BE2C (cell line): ENCODE data around the gene CCDC124.
"Not testable (repeated sequence)": the region's sequence is repeated elsewhere in the genome, so short reads cannot be mapped to it uniquely, and the experiment has no call there.

Source experiments
- DNase-seq: peaks from one replicate; pipeline ENCODE4 v3.0.0-alpha.2; 2020
- H3K27me3 ChIP-seq: fragments of 250-450 bp; sonication (Bioruptor Pico); 2 replicates; pipeline ENCODE4 v1.5.1; 2020; ENCODE audit warnings: mild to moderate bottlenecking
- H3K36me3 ChIP-seq: fragments of 250-450 bp; sonication (Bioruptor Pico); 2 replicates; pipeline ENCODE4 v1.5.1; 2020; ENCODE audit warnings: mild to moderate bottlenecking
- H3K4me1 ChIP-seq: fragments of 250-450 bp; sonication (Bioruptor Pico); 2 replicates; pipeline ENCODE4 v1.5.1; 2020
- H3K4me3 ChIP-seq: 2 replicates; pipeline ENCODE4 v1.5.1; 2011; ENCODE audit warnings: low read depth, low read length
- H3K9me3 ChIP-seq: fragments of 250-450 bp; sonication (Bioruptor Pico); 2 replicates; pipeline ENCODE4 v1.5.1; 2020
- TF ChIP-seq, protein P1 (sequence below): IDR thresholded peaks from 2 replicates; pipeline ENCODE4 v1.5.1; 2012; ENCODE audit warnings: mild to moderate bottlenecking, low read depth, low read length

CCDC124 gene

DNA sequence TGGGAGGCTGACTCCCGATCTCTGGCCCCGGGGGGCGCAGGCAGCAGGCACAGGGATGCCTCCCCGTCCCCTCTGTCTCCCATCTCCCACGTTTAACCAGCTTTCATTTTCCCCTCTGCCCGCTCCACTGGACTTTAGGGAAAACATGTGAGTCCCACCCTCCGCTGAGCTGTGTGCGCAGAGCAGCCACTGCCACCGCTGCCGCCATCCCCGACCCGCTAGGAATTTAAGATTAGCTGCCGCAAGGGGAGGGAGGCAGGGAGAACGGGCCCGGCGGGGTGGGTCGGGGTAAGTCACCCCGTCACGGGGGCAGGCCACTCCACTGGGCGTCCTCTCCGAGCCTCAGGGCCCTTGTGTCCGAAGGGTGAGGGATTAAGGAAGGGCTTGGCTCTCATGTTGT is 49.6 kb downstream of the CCDC124 start:
- H3K9me3 ChIP-seq = no peaks in the 10 kb centered on the region
- H3K4me1 ChIP-seq = no peaks in the 10 kb centered on the region
- no peak overlapping the region for H3K4me3 ChIP-seq
- no peaks in the 10 kb centered on the region for H3K36me3 ChIP-seq
- no peak for DNase-seq
- no peaks in the 10 kb centered on the region for H3K27me3 ChIP-seq
- TF ChIP-seq, protein P1, sequence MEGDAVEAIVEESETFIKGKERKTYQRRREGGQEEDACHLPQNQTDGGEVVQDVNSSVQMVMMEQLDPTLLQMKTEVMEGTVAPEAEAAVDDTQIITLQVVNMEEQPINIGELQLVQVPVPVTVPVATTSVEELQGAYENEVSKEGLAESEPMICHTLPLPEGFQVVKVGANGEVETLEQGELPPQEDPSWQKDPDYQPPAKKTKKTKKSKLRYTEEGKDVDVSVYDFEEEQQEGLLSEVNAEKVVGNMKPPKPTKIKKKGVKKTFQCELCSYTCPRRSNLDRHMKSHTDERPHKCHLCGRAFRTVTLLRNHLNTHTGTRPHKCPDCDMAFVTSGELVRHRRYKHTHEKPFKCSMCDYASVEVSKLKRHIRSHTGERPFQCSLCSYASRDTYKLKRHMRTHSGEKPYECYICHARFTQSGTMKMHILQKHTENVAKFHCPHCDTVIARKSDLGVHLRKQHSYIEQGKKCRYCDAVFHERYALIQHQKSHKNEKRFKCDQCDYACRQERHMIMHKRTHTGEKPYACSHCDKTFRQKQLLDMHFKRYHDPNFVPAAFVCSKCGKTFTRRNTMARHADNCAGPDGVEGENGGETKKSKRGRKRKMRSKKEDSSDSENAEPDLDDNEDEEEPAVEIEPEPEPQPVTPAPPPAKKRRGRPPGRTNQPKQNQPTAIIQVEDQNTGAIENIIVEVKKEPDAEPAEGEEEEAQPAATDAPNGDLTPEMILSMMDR = no peak

DNA sequence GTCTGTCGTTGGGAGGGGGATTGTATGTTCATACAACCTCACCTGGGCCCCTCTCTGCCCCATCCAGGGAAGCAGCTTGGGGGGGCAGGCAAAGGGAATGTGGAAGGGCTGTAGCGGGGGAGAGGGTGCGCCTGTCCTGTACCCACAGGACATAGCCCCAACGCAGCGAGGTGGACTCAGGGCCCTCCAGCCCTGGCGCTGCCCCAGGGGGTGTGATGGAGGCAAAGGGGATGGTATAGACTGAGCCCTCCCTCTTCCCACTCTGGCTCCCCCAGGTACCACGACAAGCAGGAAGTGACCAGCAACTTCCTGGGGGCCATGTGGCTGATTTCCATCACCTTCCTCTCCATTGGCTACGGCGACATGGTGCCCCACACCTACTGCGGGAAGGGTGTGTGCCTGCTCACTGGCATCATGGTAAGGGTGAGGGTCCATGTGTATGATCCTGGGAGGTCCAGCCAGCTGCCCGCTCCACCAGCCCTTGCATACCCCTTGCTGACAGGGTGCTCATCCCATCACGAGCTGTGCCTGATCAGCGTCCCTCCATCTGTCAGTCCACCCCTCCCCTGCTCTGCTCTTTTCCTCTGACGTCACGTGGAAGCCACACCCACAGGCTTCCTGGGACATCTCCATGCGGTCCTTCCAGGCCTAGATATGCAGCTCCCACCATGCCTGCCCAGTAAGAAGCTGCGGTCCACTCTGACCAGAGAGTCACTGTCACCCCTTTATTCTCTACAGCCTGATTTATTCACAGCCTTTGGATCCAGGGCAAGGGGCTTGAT is 52.4 kb downstream of the CCDC124 start:
- H3K27me3 ChIP-seq = no peaks in the 10 kb centered on the region
- peak; percentile 39 for DNase-seq
- H3K9me3 ChIP-seq = no peaks in the 10 kb centered on the region
- no peak overlapping the region for H3K4me3 ChIP-seq
- TF ChIP-seq, protein P1 = no peak
- H3K36me3 ChIP-seq = no peaks in the 10 kb centered on the region
- no peaks in the 10 kb centered on the region for H3K4me1 ChIP-seq

DNA sequence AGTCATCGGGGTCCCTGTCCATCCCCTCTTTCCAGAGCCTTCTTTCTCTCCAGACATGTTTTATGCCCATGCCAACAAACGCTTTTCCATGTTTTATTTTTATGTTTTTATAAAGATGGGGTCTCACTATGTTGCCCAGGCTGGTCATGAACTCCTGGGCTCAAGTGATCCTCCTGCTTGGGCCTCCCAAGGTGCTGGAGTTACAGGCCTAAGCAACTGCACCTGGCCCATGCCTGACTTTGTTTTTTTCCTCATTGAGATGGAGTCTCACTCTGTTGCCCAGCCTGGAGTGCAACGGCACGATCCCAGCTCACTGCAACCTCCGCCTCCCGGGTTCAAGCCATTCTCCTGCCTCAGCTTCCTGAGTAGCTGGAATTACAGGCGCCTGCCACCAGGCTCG is 53.8 kb downstream of the CCDC124 start:
- H3K4me1 ChIP-seq, H3K9me3 ChIP-seq, H3K27me3 ChIP-seq, H3K36me3 ChIP-seq, DNase-seq, H3K4me3 ChIP-seq: not testable (repeated sequence)

DNA sequence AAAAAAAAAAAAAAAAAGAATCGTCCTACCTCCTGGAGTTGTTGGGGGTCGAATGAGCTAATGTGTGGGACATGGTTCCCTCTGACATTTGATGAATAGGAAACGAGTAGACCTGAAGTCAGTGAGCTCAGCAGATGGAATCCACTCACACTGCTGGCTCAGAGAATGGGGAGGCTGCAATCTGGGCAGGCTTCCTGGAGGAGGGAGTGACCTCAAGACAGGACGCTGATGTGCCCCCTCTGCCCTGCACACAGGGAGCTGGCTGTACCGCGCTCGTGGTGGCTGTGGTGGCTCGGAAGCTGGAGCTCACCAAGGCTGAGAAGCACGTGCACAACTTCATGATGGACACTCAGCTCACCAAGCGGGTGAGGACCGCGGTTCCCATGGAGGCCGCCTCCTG is 55.3 kb downstream of the CCDC124 start:
- Histone ChIP-seq H3K36me3 (no peaks in the 10 kb centered on the region), H3K4me3 (no peak overlapping the region), H3K4me1 (no peaks in the 10 kb centered on the region), H3K27me3 (no peaks in the 10 kb centered on the region), H3K9me3 (no peaks in the 10 kb centered on the region)
- TF ChIP-seq, protein P1 = no peak
- no peak for DNase-seq

DNA sequence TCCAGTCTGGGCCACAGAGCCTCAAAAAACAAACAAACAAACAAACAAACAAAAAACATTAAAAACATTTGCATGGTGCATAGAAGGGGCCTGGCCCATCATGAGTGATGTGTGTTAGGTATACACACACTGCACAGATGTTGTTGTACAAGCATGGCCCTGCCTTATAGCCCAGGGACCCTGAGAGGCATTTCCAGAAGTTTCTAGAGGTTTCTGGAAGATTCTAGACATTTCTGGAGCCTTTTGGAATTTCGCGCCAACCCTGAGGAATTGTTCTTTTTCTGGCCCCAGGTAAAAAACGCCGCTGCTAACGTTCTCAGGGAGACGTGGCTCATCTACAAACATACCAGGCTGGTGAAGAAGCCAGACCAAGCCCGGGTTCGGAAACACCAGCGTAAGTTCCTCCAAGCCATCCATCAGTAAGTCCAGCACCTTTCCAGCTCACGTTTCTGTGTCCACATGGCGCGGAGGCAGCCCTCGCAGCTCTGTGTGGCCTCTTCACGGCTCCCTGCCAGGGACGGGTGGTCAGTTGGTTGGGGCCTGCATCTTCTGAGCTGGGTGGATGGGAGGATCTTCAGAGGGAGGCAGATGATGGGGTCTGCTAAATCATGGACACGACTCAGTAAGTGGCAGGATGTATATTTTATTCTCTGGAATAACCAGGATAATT is 56.7 kb downstream of the CCDC124 start:
- Histone ChIP-seq H3K9me3 (no peaks in the 10 kb centered on the region; the same call in 1 of the 2 replicates), H3K4me3 (no peak overlapping the region), H3K27me3 (no peaks in the 10 kb centered on the region), H3K36me3 (no peaks in the 10 kb centered on the region), H3K4me1 (no peaks in the 10 kb centered on the region)
- TF ChIP-seq, protein P1 = no peak
- DNase-seq = no peak

DNA sequence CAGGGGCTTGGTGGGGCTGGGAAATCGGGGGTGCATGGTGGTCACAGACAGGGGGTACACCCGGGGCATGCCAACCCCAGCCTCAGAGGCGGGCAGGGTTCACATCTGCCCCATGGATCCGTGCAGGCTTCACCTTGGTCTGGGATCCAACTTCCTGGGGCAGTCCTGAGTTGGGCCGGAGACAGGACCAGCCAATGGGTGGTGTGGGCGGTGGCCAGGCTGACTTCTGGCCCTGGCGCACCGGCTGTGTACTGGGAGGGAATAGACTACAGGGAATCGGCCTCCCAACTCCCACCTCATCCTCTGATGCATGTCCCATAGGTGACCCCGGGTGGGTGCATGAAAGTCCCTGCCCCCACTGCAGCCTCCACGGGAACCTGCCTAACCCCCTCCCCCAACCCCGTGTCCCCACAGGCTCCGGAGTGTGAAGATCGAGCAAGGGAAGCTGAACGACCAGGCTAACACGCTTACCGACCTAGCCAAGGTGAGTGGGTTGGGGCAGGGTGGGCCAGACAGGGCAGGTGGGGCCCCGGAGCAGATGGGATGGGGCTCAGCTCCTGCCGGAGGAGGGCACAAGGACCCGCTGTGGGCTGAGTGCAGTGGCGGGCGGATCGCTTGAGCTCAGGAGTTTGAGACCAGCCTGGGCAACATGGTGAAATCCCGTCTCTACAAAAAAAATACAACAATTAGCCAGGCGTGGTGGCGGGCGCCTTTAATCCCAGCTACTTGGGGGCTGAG is 60.4 kb downstream of the CCDC124 start:
- H3K4me1 ChIP-seq = no peaks in the 10 kb centered on the region
- no peak for DNase-seq
- no peaks in the 10 kb centered on the region for H3K36me3 ChIP-seq
- no peaks in the 10 kb centered on the region; the same call in 1 of the 2 replicates for H3K9me3 ChIP-seq
- no peak overlapping the region for H3K4me3 ChIP-seq
- H3K27me3 ChIP-seq = no peaks in the 10 kb centered on the region
- TF ChIP-seq, protein P1 = no peak
